Ascending aorta (tissue), 2 donors: ENCODE results near the gene SOSTDC1. TPM values are rescaled to one million over a fixed set of nuclear protein-coding genes. Genes with fewer than 3 reads are reported as not detected.
A peak's percentile ranks its signal among the peaks of the same experiment; 100 is the strongest.

ENCODE experiments used
- DNase-seq, 2 donors: peaks; one replicate each; pipeline ENCODE4 v3.0.0-alpha.2; 2019; ENCODE audit warnings: low spot score in 2 of 2
- H3K27ac ChIP-seq, 2 donors: fragments of 200-600 bp; sonication (generic); one replicate each; pipeline ENCODE4 v1.5.1; 2016 to 2017; ENCODE audit warnings: mild to moderate bottlenecking in 1 of 2
- H3K27me3 ChIP-seq: fragments of 200-600 bp; sonication (generic); one replicate; pipeline ENCODE4 v1.5.1; 2017
- H3K36me3 ChIP-seq, 2 donors: fragments of 200-600 bp; sonication (generic); one replicate each; pipeline ENCODE4 v1.5.1; 2016
- H3K4me1 ChIP-seq, 2 donors: fragments of 200-600 bp; sonication (generic); one replicate each; pipeline ENCODE4 v1.5.1; 2016 to 2017; ENCODE audit warnings: mild to moderate bottlenecking in 1 of 2
- H3K4me3 ChIP-seq, 2 donors: fragments of 200-600 bp; sonication (generic); one replicate each; pipeline ENCODE4 v1.5.1; 2016 to 2017; ENCODE audit warnings: mild to moderate bottlenecking in 1 of 2
- H3K9me3 ChIP-seq, 2 donors: fragments of 200-600 bp; sonication (generic); one replicate each; pipeline ENCODE4 v1.5.1; 2016
- intact Hi-C: fragments of 100-400 bp; cut with DNase I; formaldehyde crosslinking; loops from one replicate; pipeline ENCODE4 v1.15.1; 2023
- total RNA-seq: library from RNA; depleted of rRNA; stranded (reverse); fragments of >200 nt; gene quantifications from one replicate; pipeline ENCODE4 v1.1.0, GENCODE V29; 2016
- TF ChIP-seq, protein P1 (sequence below), 3 experiments: fragments of 200-600 bp in 2 of 3; fragments of 450-650 bp in 1 of 3; sonication (generic) in 2 of 3; IDR thresholded peaks; one replicate each; pipeline ENCODE4 v1.5.1; 2016 to 2019; ENCODE audit warnings: antibody characterized with exemption in 3 of 3, mild to moderate bottlenecking in 1 of 3, moderate library complexity in 1 of 3

The SOSTDC1 gene
- total RNA-seq, 1 donor from 2014 or later: not detected

DNA sequence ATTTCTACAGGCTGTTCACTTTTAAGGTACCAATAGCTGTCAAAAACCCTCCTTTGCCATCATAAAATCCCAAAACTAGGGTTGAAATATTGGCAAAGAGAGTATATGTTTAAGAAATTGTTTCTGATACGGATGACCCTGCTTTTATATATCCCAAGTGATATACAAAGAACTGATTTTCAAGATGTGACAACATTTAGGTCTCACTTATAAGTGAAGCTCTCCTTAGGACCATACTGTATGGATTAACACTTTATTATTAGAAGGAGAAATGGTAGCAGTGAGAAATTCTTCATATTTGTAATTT is 33.2 kb downstream of the SOSTDC1 start:
- intact Hi-C loops: no loop called here
- Histone ChIP-seq H3K27ac (no peak overlapping the region), H3K36me3 (no peaks in the 10 kb centered on the region), H3K9me3 (no peaks in the 10 kb centered on the region), H3K4me3 (no peak overlapping the region), H3K4me1 (no peaks in the 10 kb centered on the region), H3K27me3 (no peaks in the 10 kb centered on the region)
- no peak for DNase-seq
- TF ChIP-seq, protein P1, sequence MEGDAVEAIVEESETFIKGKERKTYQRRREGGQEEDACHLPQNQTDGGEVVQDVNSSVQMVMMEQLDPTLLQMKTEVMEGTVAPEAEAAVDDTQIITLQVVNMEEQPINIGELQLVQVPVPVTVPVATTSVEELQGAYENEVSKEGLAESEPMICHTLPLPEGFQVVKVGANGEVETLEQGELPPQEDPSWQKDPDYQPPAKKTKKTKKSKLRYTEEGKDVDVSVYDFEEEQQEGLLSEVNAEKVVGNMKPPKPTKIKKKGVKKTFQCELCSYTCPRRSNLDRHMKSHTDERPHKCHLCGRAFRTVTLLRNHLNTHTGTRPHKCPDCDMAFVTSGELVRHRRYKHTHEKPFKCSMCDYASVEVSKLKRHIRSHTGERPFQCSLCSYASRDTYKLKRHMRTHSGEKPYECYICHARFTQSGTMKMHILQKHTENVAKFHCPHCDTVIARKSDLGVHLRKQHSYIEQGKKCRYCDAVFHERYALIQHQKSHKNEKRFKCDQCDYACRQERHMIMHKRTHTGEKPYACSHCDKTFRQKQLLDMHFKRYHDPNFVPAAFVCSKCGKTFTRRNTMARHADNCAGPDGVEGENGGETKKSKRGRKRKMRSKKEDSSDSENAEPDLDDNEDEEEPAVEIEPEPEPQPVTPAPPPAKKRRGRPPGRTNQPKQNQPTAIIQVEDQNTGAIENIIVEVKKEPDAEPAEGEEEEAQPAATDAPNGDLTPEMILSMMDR (IDR thresholded peaks at IDR 0.05): peak in 1 of 3 experiments; percentile 1

DNA sequence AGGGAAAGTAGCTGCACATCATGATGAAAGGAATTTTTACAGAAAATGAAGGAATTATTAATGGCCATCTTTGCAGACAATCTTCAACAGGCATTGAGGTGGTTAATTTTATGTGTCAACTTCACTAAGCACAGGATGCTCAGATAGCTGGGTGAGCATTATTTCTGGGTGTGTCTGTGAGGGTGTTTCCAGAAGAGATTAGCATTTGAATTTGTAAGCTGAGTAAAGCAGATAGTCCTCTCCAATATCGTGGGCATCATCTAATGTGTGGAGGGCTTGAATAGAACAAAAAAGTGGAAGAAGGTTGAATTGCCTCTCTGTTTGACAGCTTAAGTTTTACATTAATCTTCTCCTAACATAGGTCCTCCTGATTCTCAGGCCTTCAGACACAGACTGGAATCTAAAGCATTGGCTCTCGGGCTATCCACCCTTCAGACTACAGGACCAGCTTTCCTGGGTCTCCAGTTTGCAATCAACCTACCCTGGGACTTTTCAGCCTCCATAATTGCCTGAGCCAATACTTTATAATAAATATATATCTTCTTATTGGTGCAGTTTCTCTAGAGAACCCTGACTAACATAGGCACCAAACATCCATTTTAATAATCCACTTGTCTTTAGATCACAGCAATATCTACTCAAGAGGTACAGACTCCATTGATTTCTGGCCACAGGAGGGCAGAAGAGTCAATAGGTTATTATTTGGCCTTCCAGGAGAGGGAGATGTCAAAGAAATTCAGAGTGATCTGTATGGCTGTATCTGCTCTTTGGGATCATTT is 33.7 kb downstream of the SOSTDC1 start:
- TF ChIP-seq, protein P1 (IDR thresholded peaks at IDR 0.05): peak in 1 of 3 experiments; percentile 15
- intact Hi-C loops: no loop called here
- H3K27me3 ChIP-seq: no peaks in the 10 kb centered on the region

DNA sequence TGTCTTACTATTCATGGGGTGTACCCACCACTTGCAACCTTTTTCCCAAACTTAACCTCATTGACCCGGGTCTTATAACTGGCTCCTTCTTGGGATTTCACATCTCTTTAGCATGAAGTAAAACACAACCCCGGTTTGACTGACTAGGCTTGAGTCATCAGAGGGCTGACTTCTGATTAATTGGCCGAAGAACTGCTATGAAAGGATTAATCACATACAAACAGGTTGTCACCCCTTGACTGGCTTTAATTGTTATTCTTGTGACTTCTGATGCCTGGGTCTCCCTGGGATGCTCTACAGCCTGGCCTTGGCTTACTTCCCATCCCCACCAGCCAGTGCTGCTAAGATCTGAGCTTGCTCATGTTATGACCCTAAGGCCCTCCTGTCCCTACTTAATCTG is 35.4 kb downstream of the SOSTDC1 start:
- no peaks in the 10 kb centered on the region for H3K27me3 ChIP-seq
- DNase-seq: no peak
- no peak overlapping the region for H3K27ac ChIP-seq
- H3K9me3 ChIP-seq: no peaks in the 10 kb centered on the region
- no peaks in the 10 kb centered on the region for H3K4me1 ChIP-seq
- no peaks in the 10 kb centered on the region for H3K36me3 ChIP-seq
- TF ChIP-seq, protein P1 (IDR thresholded peaks at IDR 0.05): no peak
- no peak overlapping the region for H3K4me3 ChIP-seq
- intact Hi-C loops: no loop called here

More for the DNA sequence above, 33.7 kb downstream of the SOSTDC1 start:
- no peak overlapping the region for H3K4me3 ChIP-seq
- no peaks in the 10 kb centered on the region for H3K36me3 ChIP-seq
- no peaks in the 10 kb centered on the region for H3K9me3 ChIP-seq
- no peak overlapping the region for H3K27ac ChIP-seq
- H3K4me1 ChIP-seq: no peaks in the 10 kb centered on the region
- DNase-seq: no peak

DNA sequence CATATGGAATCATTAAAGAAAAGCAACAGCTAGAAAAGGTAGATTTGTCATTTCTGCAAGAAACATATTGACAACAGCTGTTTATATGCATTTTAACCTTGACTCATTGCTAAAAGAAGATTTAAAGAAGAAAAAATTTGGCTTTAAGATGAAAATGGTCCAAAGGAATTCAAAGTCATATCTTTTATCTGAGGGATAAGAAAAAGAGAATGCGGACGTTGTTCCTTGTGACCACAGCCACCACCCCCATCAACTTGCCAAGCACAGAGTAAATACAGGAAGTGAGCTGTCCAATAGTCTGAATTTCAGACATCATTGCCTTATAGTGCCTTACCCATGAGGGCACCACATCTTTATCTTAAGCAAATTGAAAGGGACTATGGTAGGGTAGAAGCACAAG is 36.9 kb downstream of the SOSTDC1 start:
- TF ChIP-seq, protein P1 (IDR thresholded peaks at IDR 0.05): no peak
- intact Hi-C loops: no loop called here
- Histone ChIP-seq H3K9me3 (no peaks in the 10 kb centered on the region), H3K36me3 (no peaks in the 10 kb centered on the region), H3K27me3 (no peaks in the 10 kb centered on the region), H3K4me1 (no peaks in the 10 kb centered on the region), H3K27ac (no peak overlapping the region), H3K4me3 (no peak overlapping the region)
- DNase-seq: no peak

DNA sequence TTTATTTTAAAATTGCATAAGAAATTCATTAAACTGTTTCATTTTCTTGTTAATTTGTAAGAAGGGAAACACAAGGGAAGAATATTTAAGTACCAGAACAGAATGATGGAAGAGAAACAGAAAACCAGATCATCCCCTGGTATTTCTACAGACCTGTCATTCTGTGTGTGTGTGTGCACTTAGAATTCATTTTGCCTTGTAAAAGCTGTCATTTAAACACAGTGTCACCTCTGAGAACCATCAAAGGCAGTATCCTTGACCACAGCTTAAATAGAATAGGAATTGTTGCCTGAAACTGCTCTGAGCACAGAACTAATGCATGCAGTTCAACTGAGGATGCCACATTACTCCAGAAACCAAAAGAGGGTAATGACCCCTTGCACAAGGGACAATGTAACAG is 37.4 kb downstream of the SOSTDC1 start:
- H3K27ac ChIP-seq: no peak overlapping the region
- no peaks in the 10 kb centered on the region for H3K9me3 ChIP-seq
- TF ChIP-seq, protein P1 (IDR thresholded peaks at IDR 0.05): no peak
- no peaks in the 10 kb centered on the region for H3K4me1 ChIP-seq
- H3K27me3 ChIP-seq: no peaks in the 10 kb centered on the region
- no peak for DNase-seq
- no peak overlapping the region for H3K4me3 ChIP-seq
- H3K36me3 ChIP-seq: no peaks in the 10 kb centered on the region
- intact Hi-C loops: no loop called here
